ENCODE data around the gene C3orf18.

The C3orf18 gene

GRCh38 chr3:50603261-50604109 is 35.9 kb upstream of the C3orf18 start:
- DNase-seq (ENCODE audit: low spot score) (no peak), FAIRE-seq (no peak)

- DNase-seq (ENCODE audit: low spot score) (no peak), FAIRE-seq (no peak)
These were observed 35.1 kb upstream of the C3orf18 start for GRCh38 chr3:50602595-50603191.

GRCh38 chr3:50600841-50601591 is 33.5 kb upstream of the C3orf18 start:
- FAIRE-seq = no peak
- peak; percentile 93 for DNase-seq (ENCODE audit: low spot score)

- DNase-seq (ENCODE audit: low spot score) = no peak
- FAIRE-seq = no peak
These were observed 32.7 kb upstream of the C3orf18 start for GRCh38 chr3:50600141-50600753.

- no peak for FAIRE-seq
- DNase-seq (ENCODE audit: low spot score) = no peak
These were observed 32.2 kb upstream of the C3orf18 start for GRCh38 chr3:50599716-50600118.

GRCh38 chr3:50599115-50599715 is 31.7 kb upstream of the C3orf18 start:
- DNase-seq (ENCODE audit: low spot score) (no peak), FAIRE-seq (no peak)

GRCh38 chr3:50594253-50594785 is 26.8 kb upstream of the C3orf18 start:
- no peak for FAIRE-seq
- no peak for DNase-seq (ENCODE audit: low spot score)

- DNase-seq (ENCODE audit: low spot score) (no peak), FAIRE-seq (no peak)
These were observed 25.0 kb upstream of the C3orf18 start for GRCh38 chr3:50592568-50592967.

- no peak for FAIRE-seq
- DNase-seq (ENCODE audit: low spot score) = no peak
These were observed 23.7 kb upstream of the C3orf18 start for GRCh38 chr3:50591196-50591741.

- no peak for FAIRE-seq
- DNase-seq (ENCODE audit: low spot score) = no peak
These were observed 21.3 kb upstream of the C3orf18 start for GRCh38 chr3:50588759-50589433.

- FAIRE-seq (no peak), DNase-seq (ENCODE audit: low spot score) (no peak)
These were observed 20.5 kb upstream of the C3orf18 start for GRCh38 chr3:50587806-50588758.

GRCh38 chr3:50587373-50587772 is 19.8 kb upstream of the C3orf18 start:
- no peak for FAIRE-seq
- DNase-seq (ENCODE audit: low spot score) = no peak

GRCh38 chr3:50586763-50587070 is 19.2 kb upstream of the C3orf18 start:
- FAIRE-seq = no peak
- DNase-seq (ENCODE audit: low spot score) = no peak

- no peak for DNase-seq (ENCODE audit: low spot score)
- FAIRE-seq = no peak
These were observed 18.6 kb upstream of the C3orf18 start for GRCh38 chr3:50585919-50586762.

GRCh38 chr3:50584391-50584790 is 16.8 kb upstream of the C3orf18 start:
- no peak for FAIRE-seq
- DNase-seq (ENCODE audit: low spot score) = no peak

GRCh38 chr3:50583897-50584296 is 16.4 kb upstream of the C3orf18 start:
- no peak for DNase-seq (ENCODE audit: low spot score)
- no peak for FAIRE-seq

GRCh38 chr3:50582083-50582482 is 14.5 kb upstream of the C3orf18 start:
- FAIRE-seq = no peak
- DNase-seq (ENCODE audit: low spot score) = no peak

GRCh38 chr3:50581459-50581842 is 13.9 kb upstream of the C3orf18 start:
- DNase-seq (ENCODE audit: low spot score) (no peak), FAIRE-seq (no peak)
